GM18873 (cell line): ENCODE data around the gene CNGB1.
"Not testable (repeated sequence)": the region's sequence is repeated elsewhere in the genome, so short reads cannot be mapped to it uniquely, and the experiment has no call there.

Experiments used
- ATAC-seq: cut with Tn5 transposase; IDR thresholded peaks from one replicate; pipeline ENCODE4 v1.9.1; 2021; ENCODE audit warnings: mild to moderate bottlenecking, moderate library complexity, moderate number of reproducible peaks; ENCODE audit not compliant: unreplicated experiment, low FRiP score

CNGB1 gene

DNA sequence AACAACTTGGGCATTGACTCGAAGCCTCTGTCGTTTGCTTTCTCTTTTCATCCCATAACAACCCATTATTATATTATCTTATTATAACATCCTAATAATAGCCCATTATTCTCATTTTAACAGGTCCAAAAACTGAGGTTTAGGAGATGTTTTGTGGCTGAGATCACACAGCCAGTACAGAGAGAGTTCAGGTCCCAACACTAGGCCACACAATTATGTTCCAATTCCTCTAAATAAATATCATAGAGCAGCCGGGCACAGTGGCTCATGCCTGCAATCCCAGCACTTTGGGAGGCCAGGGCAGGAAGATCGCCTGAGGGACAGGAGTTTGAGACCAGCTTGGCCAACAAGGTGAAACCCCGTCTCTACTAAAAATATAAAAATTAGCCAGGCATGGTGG, 128.3 kb downstream of the CNGB1 start:
- no peak for ATAC-seq

GRCh38 chr16:57840833-57841232, 130.1 kb downstream of the CNGB1 start:
- no peak for ATAC-seq

DNA sequence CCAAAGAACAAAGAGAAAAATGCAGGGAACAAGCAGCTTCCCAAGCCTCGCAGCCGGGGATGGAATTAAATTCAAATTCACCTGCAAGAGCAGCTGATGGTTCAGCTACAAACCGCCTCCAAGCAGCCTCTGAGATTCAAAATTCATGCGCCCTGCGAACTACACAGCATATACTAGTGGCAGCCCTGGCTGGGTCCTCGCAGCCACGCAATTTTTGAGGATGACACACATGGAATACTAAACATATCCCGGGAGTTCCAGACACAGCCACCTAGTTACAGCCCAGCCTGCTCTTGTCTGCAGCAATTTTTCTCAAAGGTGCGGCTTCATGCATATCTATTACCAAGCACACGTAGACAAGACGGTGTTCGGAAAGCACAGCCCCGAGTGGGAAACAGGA, 132.8 kb downstream of the CNGB1 start:
- ATAC-seq, result no peak

- no peak for ATAC-seq
Measured at GRCh38 chr16:57837305-57838125, 133.4 kb downstream of the CNGB1 start.

DNA sequence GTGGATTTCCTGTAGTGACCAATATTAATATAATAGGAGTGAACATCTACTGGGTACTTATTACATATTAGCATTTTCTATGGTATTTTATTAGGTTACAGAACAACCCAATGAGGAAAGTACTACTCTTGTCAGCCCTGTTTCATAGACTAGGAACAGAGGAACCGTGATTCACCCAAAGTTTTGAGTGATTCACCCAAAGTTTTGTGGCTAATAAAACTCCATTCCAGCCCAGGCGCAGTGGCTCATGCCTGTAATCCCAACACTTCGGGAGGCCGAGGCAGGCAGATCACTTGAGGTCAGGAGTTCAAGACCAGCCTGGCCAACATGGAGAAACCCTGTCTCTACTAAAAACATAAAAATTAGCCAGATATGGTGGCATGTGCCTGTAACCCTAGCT, 135.5 kb downstream of the CNGB1 start:
- ATAC-seq, result not testable (repeated sequence)

GRCh38 chr16:57834936-57835335, 136.0 kb downstream of the CNGB1 start:
- ATAC-seq, result no peak
